HEK293 (cell line): ENCODE data around the gene FASN.

ENCODE experiments used
- BCL11A ChIP-seq: fragments of 450-650 bp; formaldehyde crosslinking; IDR thresholded peaks from 2 replicates; pipeline ENCODE4 v1.5.1; 2016; ENCODE audit warnings: low read depth, missing biosample characterization, missing genetic modification characterization
- HOXC10 ChIP-seq: sonication (generic); formaldehyde crosslinking; IDR thresholded peaks from 2 replicates; pipeline ENCODE4 v1.8.1; 2023; ENCODE audit warnings: mild to moderate bottlenecking, missing genetic modification reagents
- PBX3 ChIP-seq: sonication (generic); formaldehyde crosslinking; IDR thresholded peaks from 2 replicates; pipeline ENCODE4 v1.8.1; 2022; ENCODE audit warnings: mild to moderate bottlenecking, moderate library complexity, missing genetic modification reagents
- ZBTB7A ChIP-seq: fragments of 450-650 bp; formaldehyde crosslinking; IDR thresholded peaks from 2 replicates; pipeline ENCODE4 v1.5.1; 2016; ENCODE audit warnings: low read depth, missing biosample characterization, missing genetic modification characterization
- ZFHX2 ChIP-seq: fragments of 450-650 bp; formaldehyde crosslinking; conservative IDR thresholded peaks from 2 replicates; pipeline ENCODE4 v1.5.1; 2016; ENCODE audit warnings: missing biosample characterization, missing genetic modification characterization
- ZIC2 ChIP-seq: fragments of 450-650 bp; formaldehyde crosslinking; IDR thresholded peaks from 2 replicates; pipeline ENCODE4 v1.5.1; 2016; ENCODE audit warnings: missing biosample characterization, missing genetic modification characterization
- ZNF121 ChIP-seq: fragments of 450-650 bp; formaldehyde crosslinking; IDR thresholded peaks from 2 replicates; pipeline ENCODE4 v1.5.1; 2016; ENCODE audit warnings: missing biosample characterization, missing genetic modification characterization
- ZNF157 ChIP-seq: fragments of 450-650 bp; formaldehyde crosslinking; IDR thresholded peaks from 2 replicates; pipeline ENCODE4 v1.5.1; 2016; ENCODE audit warnings: missing biosample characterization, missing genetic modification characterization
- ZNF175 ChIP-seq: fragments of 450-650 bp; formaldehyde crosslinking; IDR thresholded peaks from 2 replicates; pipeline ENCODE4 v1.5.1; 2016; ENCODE audit warnings: missing biosample characterization, missing genetic modification characterization
- ZNF248 ChIP-seq: fragments of 450-650 bp; formaldehyde crosslinking; IDR thresholded peaks from 2 replicates; pipeline ENCODE4 v1.5.1; 2017; ENCODE audit warnings: missing biosample characterization, missing genetic modification characterization
- ZNF266 ChIP-seq: fragments of 450-650 bp; formaldehyde crosslinking; IDR thresholded peaks from 2 replicates; pipeline ENCODE4 v1.5.1; 2016; ENCODE audit warnings: missing biosample characterization, missing genetic modification characterization, low read depth
- ZNF350 ChIP-seq: fragments of 450-650 bp; formaldehyde crosslinking; IDR thresholded peaks from 2 replicates; pipeline ENCODE4 v1.5.0; 2017; ENCODE audit warnings: missing biosample characterization, mild to moderate bottlenecking, missing genetic modification characterization
- ZNF37A ChIP-seq: fragments of 450-650 bp; IDR thresholded peaks from 2 replicates; pipeline ENCODE4 v1.5.1; 2018; ENCODE audit warnings: missing biosample characterization, missing genetic modification characterization
- ZNF426 ChIP-seq: fragments of 450-650 bp; formaldehyde crosslinking; IDR thresholded peaks from 2 replicates; pipeline ENCODE4 v1.5.1; 2017; ENCODE audit warnings: missing biosample characterization, missing genetic modification characterization, mild to moderate bottlenecking, inconsistent platforms, moderate library complexity
- ZNF518A ChIP-seq: fragments of 450-650 bp; formaldehyde crosslinking; conservative IDR thresholded peaks from 2 replicates; pipeline ENCODE4 v1.5.1; 2016; ENCODE audit warnings: low read depth, missing biosample characterization, missing genetic modification characterization
- ZNF596 ChIP-seq: fragments of 450-650 bp; IDR thresholded peaks from 2 replicates; pipeline ENCODE4 v1.5.0; 2018; ENCODE audit warnings: missing biosample characterization, mild to moderate bottlenecking, missing genetic modification characterization, moderate library complexity
- ZNF624 ChIP-seq: fragments of 450-650 bp; formaldehyde crosslinking; IDR thresholded peaks from 2 replicates; pipeline ENCODE4 v1.5.1; 2017; ENCODE audit warnings: missing biosample characterization, missing genetic modification characterization
- ZNF658 ChIP-seq: fragments of 450-650 bp; formaldehyde crosslinking; IDR thresholded peaks from 2 replicates; pipeline ENCODE4; 2016; ENCODE audit warnings: missing biosample characterization, missing genetic modification characterization
- ZNF664 ChIP-seq: fragments of 450-650 bp; formaldehyde crosslinking; IDR thresholded peaks from 2 replicates; pipeline ENCODE4 v1.5.1; 2016; ENCODE audit warnings: missing biosample characterization, missing genetic modification characterization
- ZNF76 ChIP-seq: fragments of 450-650 bp; formaldehyde crosslinking; IDR thresholded peaks from 2 replicates; pipeline ENCODE4; 2016; ENCODE audit warnings: low read depth, missing biosample characterization, missing genetic modification characterization, borderline replicate concordance
- ZNF792 ChIP-seq: fragments of 450-650 bp; formaldehyde crosslinking; IDR thresholded peaks from 2 replicates; pipeline ENCODE4 v1.5.1; 2016; ENCODE audit warnings: missing biosample characterization, missing genetic modification characterization
- ZSCAN5A ChIP-seq: fragments of 450-650 bp; formaldehyde crosslinking; IDR thresholded peaks from 2 replicates; pipeline ENCODE4 v1.5.1; 2016; ENCODE audit warnings: missing biosample characterization, missing genetic modification characterization
- TF ChIP-seq, protein P1 (sequence below): fragments of 450-650 bp; formaldehyde crosslinking; IDR thresholded peaks from 2 replicates; pipeline ENCODE4 v1.5.1; 2016; ENCODE audit warnings: missing biosample characterization, missing genetic modification characterization
- TF ChIP-seq, protein P2 (sequence below): fragments of 450-650 bp; formaldehyde crosslinking; IDR thresholded peaks from 2 replicates; pipeline ENCODE4 v1.5.1; 2016; ENCODE audit warnings: missing biosample characterization, missing genetic modification characterization

The FASN gene

DNA sequence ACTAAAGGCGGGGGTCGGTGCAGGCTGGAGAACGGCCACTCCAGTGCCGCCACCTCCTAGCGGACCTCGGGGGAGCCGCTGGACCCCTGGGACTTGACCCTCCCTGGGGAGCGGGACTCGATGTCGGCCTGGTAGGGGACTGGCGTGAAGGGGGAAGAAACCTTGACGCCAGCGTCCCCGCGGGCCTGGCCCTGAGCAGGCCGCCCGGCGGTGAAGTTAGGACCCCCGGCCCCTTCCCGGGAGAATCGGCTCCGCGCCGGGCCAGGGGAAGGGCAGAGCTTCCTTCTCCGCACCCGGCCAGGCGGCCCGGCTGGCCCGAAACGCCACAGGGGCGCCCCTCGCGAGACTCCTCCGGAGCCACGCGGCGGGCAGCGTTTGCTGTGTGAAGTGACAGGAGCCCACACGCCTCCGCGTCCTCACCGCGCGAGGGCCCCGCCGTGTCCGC, 32.8 kb downstream of the FASN start (continued):
- TF ChIP-seq, protein P1, sequence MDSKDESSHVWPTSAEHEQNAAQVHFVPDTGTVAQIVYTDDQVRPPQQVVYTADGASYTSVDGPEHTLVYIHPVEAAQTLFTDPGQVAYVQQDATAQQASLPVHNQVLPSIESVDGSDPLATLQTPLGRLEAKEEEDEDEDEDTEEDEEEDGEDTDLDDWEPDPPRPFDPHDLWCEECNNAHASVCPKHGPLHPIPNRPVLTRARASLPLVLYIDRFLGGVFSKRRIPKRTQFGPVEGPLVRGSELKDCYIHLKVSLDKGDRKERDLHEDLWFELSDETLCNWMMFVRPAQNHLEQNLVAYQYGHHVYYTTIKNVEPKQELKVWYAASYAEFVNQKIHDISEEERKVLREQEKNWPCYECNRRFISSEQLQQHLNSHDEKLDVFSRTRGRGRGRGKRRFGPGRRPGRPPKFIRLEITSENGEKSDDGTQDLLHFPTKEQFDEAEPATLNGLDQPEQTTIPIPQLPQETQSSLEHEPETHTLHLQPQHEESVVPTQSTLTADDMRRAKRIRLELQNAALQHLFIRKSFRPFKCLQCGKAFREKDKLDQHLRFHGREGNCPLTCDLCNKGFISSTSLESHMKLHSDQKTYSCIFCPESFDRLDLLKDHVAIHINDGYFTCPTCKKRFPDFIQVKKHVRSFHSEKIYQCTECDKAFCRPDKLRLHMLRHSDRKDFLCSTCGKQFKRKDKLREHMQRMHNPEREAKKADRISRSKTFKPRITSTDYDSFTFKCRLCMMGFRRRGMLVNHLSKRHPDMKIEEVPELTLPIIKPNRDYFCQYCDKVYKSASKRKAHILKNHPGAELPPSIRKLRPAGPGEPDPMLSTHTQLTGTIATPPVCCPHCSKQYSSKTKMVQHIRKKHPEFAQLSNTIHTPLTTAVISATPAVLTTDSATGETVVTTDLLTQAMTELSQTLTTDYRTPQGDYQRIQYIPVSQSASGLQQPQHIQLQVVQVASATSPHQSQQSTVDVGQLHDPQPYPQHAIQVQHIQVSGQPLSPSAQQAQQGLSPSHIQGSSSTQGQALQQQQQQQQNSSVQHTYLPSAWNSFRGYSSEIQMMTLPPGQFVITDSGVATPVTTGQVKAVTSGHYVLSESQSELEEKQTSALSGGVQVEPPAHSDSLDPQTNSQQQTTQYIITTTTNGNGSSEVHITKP (tag by site-specific recombination): no peak
- TF ChIP-seq, protein P2, sequence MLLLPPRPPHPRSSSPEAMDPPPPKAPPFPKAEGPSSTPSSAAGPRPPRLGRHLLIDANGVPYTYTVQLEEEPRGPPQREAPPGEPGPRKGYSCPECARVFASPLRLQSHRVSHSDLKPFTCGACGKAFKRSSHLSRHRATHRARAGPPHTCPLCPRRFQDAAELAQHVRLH: no peak
- no peak for TF ChIP-seq ZNF624
- no peak for TF ChIP-seq ZNF266 (tag by site-specific recombination)
- TF ChIP-seq HOXC10: 0 out of 2 replicates have a peak, but pooled peaks have one; percentile 17
- TF ChIP-seq ZNF121 (tag by site-specific recombination): no peak
- TF ChIP-seq ZSCAN5A (tag by site-specific recombination): no peak
- TF ChIP-seq ZNF596 (tag by site-specific recombination): no peak
- no peak for TF ChIP-seq ZNF664 (tag by site-specific recombination)
- TF ChIP-seq ZNF426 (tag by site-specific recombination): no peak
- no peak for TF ChIP-seq ZNF350 (tag by site-specific recombination)
- no peak for TF ChIP-seq ZNF157
- TF ChIP-seq ZNF248: no peak
- TF ChIP-seq PBX3 (CRISPR knock-in tag): no peak
- no peak for TF ChIP-seq ZNF518A
- peak; percentile 54; the same call in 1 of the 2 replicates for TF ChIP-seq ZIC2 (tag by site-specific recombination)
- no peak for TF ChIP-seq ZNF76 (tag by site-specific recombination)
- no peak for TF ChIP-seq ZNF37A (tag by site-specific recombination)
- no peak for TF ChIP-seq ZNF792 (tag by site-specific recombination)
- TF ChIP-seq ZNF175 (tag by site-specific recombination): no peak
- no peak for TF ChIP-seq BCL11A (tag by site-specific recombination)
- no peak for TF ChIP-seq ZBTB7A
- no peak for TF ChIP-seq ZNF658 (tag by site-specific recombination)
- no peak for TF ChIP-seq ZFHX2 (tag by site-specific recombination)
- TF ChIP-seq, all 188 proteins: peak for 10
